ENCODE data around the gene GALM.
"Not testable (repeated sequence)": the region's sequence is repeated elsewhere in the genome, so short reads cannot be mapped to it uniquely, and the experiment has no call there.

The GALM gene

GRCh38 chr2:38727661-38728060 is 61.7 kb downstream of the GALM start:
- Histone ChIP-seq H3K4me3 (ENCODE audit: low read depth, low read length) (no peak overlapping the region), H2AFZ (ENCODE audit: low read length, unreplicated experiment) (no peak overlapping the region), H3K79me2 (ENCODE audit: control insufficient read depth, insufficient read depth, low read length, unreplicated experiment) (no peaks in the 10 kb centered on the region), H3K4me1 (ENCODE audit: control insufficient read depth, insufficient read depth, low read length, unreplicated experiment) (no peaks in the 10 kb centered on the region), H3K27me3 (ENCODE audit: insufficient read depth, low read length) (no peaks in the 10 kb centered on the region), H3K36me3 (ENCODE audit: insufficient read depth, low read length) (no peaks in the 10 kb centered on the region), H3K27ac (ENCODE audit: low read depth, low read length) (no peak overlapping the region)

GRCh38 chr2:38728694-38729093 is 62.8 kb downstream of the GALM start:
- H3K27ac ChIP-seq (ENCODE audit: low read depth, low read length): no peak overlapping the region
- H3K4me1 ChIP-seq (ENCODE audit: control insufficient read depth, insufficient read depth, low read length, unreplicated experiment): no peaks in the 10 kb centered on the region
- no peak overlapping the region for H2AFZ ChIP-seq (ENCODE audit: low read length, unreplicated experiment)
- no peaks in the 10 kb centered on the region for H3K79me2 ChIP-seq (ENCODE audit: control insufficient read depth, insufficient read depth, low read length, unreplicated experiment)
- no peaks in the 10 kb centered on the region for H3K36me3 ChIP-seq (ENCODE audit: insufficient read depth, low read length)
- H3K4me3 ChIP-seq (ENCODE audit: low read depth, low read length): no peak overlapping the region
- H3K27me3 ChIP-seq (ENCODE audit: insufficient read depth, low read length): no peaks in the 10 kb centered on the region

DNA sequence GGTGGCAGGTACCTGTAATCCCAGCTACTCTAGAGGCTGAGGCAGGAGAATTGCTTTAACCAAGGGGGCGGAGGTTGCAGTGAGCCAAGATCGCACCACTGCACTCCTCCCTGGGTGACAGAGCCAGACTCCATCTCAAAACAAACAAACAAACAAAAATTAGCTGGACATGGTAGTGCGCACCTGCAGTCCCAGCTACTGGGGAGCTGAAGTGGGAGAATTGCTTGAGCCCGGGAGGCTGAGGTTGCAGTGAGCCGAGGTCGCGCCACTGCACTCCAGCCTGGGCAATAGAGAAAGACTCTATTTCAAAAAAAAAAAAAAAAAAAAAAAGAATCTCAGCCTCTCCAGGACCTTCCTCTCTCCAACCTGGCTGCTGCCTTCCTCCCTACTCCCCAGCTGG is 65.2 kb downstream of the GALM start:
- Histone ChIP-seq H3K36me3 (ENCODE audit: insufficient read depth, low read length) (no peaks in the 10 kb centered on the region), H3K27ac (ENCODE audit: low read depth, low read length) (no peak overlapping the region), H3K79me2 (ENCODE audit: control insufficient read depth, insufficient read depth, low read length, unreplicated experiment) (no peaks in the 10 kb centered on the region), H3K4me3 (ENCODE audit: low read depth, low read length) (no peak overlapping the region), H3K27me3 (ENCODE audit: insufficient read depth, low read length) (no peaks in the 10 kb centered on the region), H2AFZ (ENCODE audit: low read length, unreplicated experiment) (no peak overlapping the region), H3K4me1 (ENCODE audit: control insufficient read depth, insufficient read depth, low read length, unreplicated experiment) (no peaks in the 10 kb centered on the region)

- no peak overlapping the region for H3K4me3 ChIP-seq (ENCODE audit: low read depth, low read length)
- no peak overlapping the region for H2AFZ ChIP-seq (ENCODE audit: low read length, unreplicated experiment)
- H3K79me2 ChIP-seq (ENCODE audit: control insufficient read depth, insufficient read depth, low read length, unreplicated experiment): no peaks in the 10 kb centered on the region
- H3K27me3 ChIP-seq (ENCODE audit: insufficient read depth, low read length): no peaks in the 10 kb centered on the region
- H3K36me3 ChIP-seq (ENCODE audit: insufficient read depth, low read length): no peaks in the 10 kb centered on the region
- no peaks in the 10 kb centered on the region for H3K4me1 ChIP-seq (ENCODE audit: control insufficient read depth, insufficient read depth, low read length, unreplicated experiment)
- H3K27ac ChIP-seq (ENCODE audit: low read depth, low read length): no peak overlapping the region
Measured at GRCh38 chr2:38731684-38732221, 65.8 kb downstream of the GALM start.

DNA sequence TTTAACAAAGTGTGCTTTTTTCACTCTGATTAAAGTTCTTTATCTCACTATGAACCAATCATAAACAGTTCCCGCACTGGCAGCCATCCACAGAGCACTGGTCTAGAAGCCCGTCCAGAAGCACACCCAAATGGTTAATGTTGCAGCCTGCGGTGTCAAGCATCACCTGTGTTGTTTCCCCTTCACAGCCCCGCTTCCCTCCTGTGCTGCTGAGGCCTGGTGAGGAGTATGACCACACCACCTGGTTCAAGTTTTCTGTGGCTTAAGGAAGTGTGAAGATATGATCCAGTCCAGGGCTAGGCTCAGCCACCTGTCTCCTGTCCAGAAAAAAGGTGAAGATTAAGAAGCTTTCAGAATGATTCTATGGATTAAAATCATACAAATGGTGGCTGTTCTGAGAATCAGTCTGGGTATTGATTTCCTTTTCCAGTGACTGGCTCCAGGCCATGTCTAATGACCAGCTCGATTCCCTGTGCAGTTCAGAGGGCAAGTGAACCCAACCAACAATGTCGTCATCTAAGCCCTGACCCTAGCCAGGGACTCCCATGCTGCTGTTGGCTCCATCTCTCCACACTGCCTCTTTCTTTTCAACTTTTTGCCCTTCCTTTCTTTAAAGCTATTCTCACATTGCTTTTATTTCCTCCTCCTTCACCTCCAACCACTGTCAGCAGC is 67.5 kb downstream of the GALM start:
- Histone ChIP-seq H3K4me3 (ENCODE audit: low read depth, low read length) (no peak overlapping the region), H3K27ac (ENCODE audit: low read depth, low read length) (no peak overlapping the region), H3K4me1 (ENCODE audit: control insufficient read depth, insufficient read depth, low read length, unreplicated experiment) (no peaks in the 10 kb centered on the region), H2AFZ (ENCODE audit: low read length, unreplicated experiment) (no peak overlapping the region), H3K79me2 (ENCODE audit: control insufficient read depth, insufficient read depth, low read length, unreplicated experiment) (no peaks in the 10 kb centered on the region), H3K27me3 (ENCODE audit: insufficient read depth, low read length) (no peaks in the 10 kb centered on the region), H3K36me3 (ENCODE audit: insufficient read depth, low read length) (no peaks in the 10 kb centered on the region)

- H2AFZ ChIP-seq (ENCODE audit: low read length, unreplicated experiment): no peak overlapping the region
- no peaks in the 10 kb centered on the region for H3K79me2 ChIP-seq (ENCODE audit: control insufficient read depth, insufficient read depth, low read length, unreplicated experiment)
- no peak overlapping the region for H3K27ac ChIP-seq (ENCODE audit: low read depth, low read length)
- H3K4me3 ChIP-seq (ENCODE audit: low read depth, low read length): no peak overlapping the region
- no peaks in the 10 kb centered on the region for H3K27me3 ChIP-seq (ENCODE audit: insufficient read depth, low read length)
- no peaks in the 10 kb centered on the region for H3K4me1 ChIP-seq (ENCODE audit: control insufficient read depth, insufficient read depth, low read length, unreplicated experiment)
- H3K36me3 ChIP-seq (ENCODE audit: insufficient read depth, low read length): no peaks in the 10 kb centered on the region
Measured at GRCh38 chr2:38734299-38735058, 68.6 kb downstream of the GALM start.

GRCh38 chr2:38735999-38736320 is 70.0 kb downstream of the GALM start:
- H3K27ac ChIP-seq (ENCODE audit: low read depth, low read length): no peak overlapping the region
- no peaks in the 10 kb centered on the region for H3K36me3 ChIP-seq (ENCODE audit: insufficient read depth, low read length)
- H3K4me3 ChIP-seq (ENCODE audit: low read depth, low read length): no peak overlapping the region
- H3K79me2 ChIP-seq (ENCODE audit: control insufficient read depth, insufficient read depth, low read length, unreplicated experiment): no peaks in the 10 kb centered on the region
- no peaks in the 10 kb centered on the region for H3K27me3 ChIP-seq (ENCODE audit: insufficient read depth, low read length)
- no peak overlapping the region for H2AFZ ChIP-seq (ENCODE audit: low read length, unreplicated experiment)
- no peaks in the 10 kb centered on the region for H3K4me1 ChIP-seq (ENCODE audit: control insufficient read depth, insufficient read depth, low read length, unreplicated experiment)

DNA sequence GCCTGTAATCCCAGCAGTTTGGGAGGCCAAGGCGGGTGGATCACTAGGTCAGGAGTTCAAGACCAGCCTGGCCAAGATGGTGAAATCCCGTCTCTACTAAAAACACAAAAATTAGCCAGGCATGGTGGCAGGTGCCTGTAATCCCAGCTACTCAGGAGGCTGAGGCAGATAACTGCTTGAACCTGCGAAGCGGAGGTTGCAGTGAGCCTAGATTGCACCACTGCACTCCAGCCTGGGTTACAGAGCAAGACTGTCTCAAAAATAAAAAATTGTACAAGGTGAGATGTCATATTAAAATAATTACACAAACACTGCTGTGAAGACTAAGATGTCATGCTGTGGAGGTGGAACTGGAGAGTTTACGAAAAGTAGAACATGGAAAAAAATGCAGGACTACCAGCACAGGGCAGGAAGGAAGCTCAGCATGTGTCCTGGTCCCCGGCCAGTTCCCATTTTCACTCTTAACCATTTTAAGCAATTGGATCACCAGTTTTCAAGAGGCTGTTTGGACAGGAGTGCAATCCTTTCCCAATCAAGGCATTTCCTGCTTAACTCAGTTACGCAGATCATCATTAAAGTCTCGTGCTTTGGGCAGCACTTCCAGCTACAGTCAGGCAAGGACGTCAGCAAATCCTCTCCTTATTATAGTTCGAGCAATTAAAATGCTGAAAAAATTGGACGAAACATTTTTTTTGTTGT is 71.2 kb downstream of the GALM start:
- not testable (repeated sequence) for H3K27me3 ChIP-seq (ENCODE audit: insufficient read depth, low read length); H3K4me3 ChIP-seq (ENCODE audit: low read depth, low read length); H3K36me3 ChIP-seq (ENCODE audit: insufficient read depth, low read length); H3K4me1 ChIP-seq (ENCODE audit: control insufficient read depth, insufficient read depth, low read length, unreplicated experiment); H3K27ac ChIP-seq (ENCODE audit: low read depth, low read length); H2AFZ ChIP-seq (ENCODE audit: low read length, unreplicated experiment); H3K79me2 ChIP-seq (ENCODE audit: control insufficient read depth, insufficient read depth, low read length, unreplicated experiment)

DNA sequence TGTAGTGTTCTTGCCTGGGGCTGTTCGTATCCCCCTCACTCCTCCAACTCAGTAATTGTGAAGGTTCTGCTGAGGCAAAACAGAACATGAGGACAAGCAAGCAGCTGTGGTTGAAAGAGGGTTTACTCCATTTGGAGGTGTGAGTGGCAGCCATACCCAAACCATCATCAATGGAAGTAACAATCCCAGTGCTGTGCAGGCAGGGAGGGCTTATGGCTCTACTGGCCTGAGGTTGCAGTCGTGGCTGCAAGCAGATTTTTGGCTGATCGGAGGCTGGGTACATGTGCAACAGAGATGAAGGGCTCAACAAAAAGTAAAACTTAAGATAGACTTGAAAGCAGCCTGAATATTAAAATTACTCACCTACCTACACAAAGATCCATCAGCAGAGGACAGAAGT is 72.0 kb downstream of the GALM start:
- Histone ChIP-seq H3K4me1 (ENCODE audit: control insufficient read depth, insufficient read depth, low read length, unreplicated experiment) (no peaks in the 10 kb centered on the region), H3K36me3 (ENCODE audit: insufficient read depth, low read length) (no peaks in the 10 kb centered on the region), H3K79me2 (ENCODE audit: control insufficient read depth, insufficient read depth, low read length, unreplicated experiment) (no peaks in the 10 kb centered on the region), H3K27ac (ENCODE audit: low read depth, low read length) (no peak overlapping the region), H2AFZ (ENCODE audit: low read length, unreplicated experiment) (no peak overlapping the region), H3K4me3 (ENCODE audit: low read depth, low read length) (no peak overlapping the region), H3K27me3 (ENCODE audit: insufficient read depth, low read length) (no peaks in the 10 kb centered on the region)

GRCh38 chr2:38739524-38739923 is 73.6 kb downstream of the GALM start:
- no peak overlapping the region for H3K27ac ChIP-seq (ENCODE audit: low read depth, low read length)
- H3K36me3 ChIP-seq (ENCODE audit: insufficient read depth, low read length): peaks cover 7% of the 10 kb centered on the region
- H3K4me1 ChIP-seq (ENCODE audit: control insufficient read depth, insufficient read depth, low read length, unreplicated experiment): peaks cover 7% of the 10 kb centered on the region
- no peak overlapping the region for H2AFZ ChIP-seq (ENCODE audit: low read length, unreplicated experiment)
- H3K4me3 ChIP-seq (ENCODE audit: low read depth, low read length): no peak overlapping the region
- peaks cover 14% of the 10 kb centered on the region for H3K79me2 ChIP-seq (ENCODE audit: control insufficient read depth, insufficient read depth, low read length, unreplicated experiment)
- H3K27me3 ChIP-seq (ENCODE audit: insufficient read depth, low read length): no peaks in the 10 kb centered on the region

Data from ACC112 (cell line).